Kidney epithelial cell (primary cell): Measurements from ENCODE around the gene FKBP10. TPM values are rescaled to one million over a fixed set of nuclear protein-coding genes. Genes with fewer than 3 reads are reported as not detected.

Experiments used
- DNase-seq: peaks from one replicate; pipeline ENCODE4 v3.0.0-alpha.2; 2010; ENCODE audit warnings: low read depth
- H3K27me3 ChIP-seq: 2 replicates; pipeline ENCODE4 v1.6.0; 2011; ENCODE audit warnings: low read length; ENCODE audit not compliant: control insufficient read depth, insufficient read depth
- H3K36me3 ChIP-seq: 2 replicates; pipeline ENCODE4 v1.5.1; 2011; ENCODE audit warnings: low read length; ENCODE audit not compliant: control insufficient read depth, insufficient read depth
- H3K4me3 ChIP-seq: 2 replicates; pipeline ENCODE4 v1.5.1; 2011; ENCODE audit warnings: low read depth, mild to moderate bottlenecking, control low read depth, low read length
- CTCF ChIP-seq: IDR thresholded peaks from 2 replicates; pipeline ENCODE4 v1.5.1; 2011; ENCODE audit warnings: mild to moderate bottlenecking, moderate library complexity, low read length, control low read depth, inconsistent platforms; ENCODE audit not compliant: insufficient read depth, poor library complexity, severe bottlenecking
- total RNA-seq: library from RNA; depleted of rRNA; stranded (reverse); fragments of >200 nt; gene quantifications from 2 replicates; pipeline ENCODE4 v1.2.3, GENCODE V29; 2015

The FKBP10 gene
- total RNA-seq, 1 donor from 2014 or later = 157 TPM

GRCh38 chr17:41818024-41818423 is 5.2 kb downstream of the FKBP10 start:
- Histone ChIP-seq H3K36me3 (no peaks in the 10 kb centered on the region), H3K4me3 (no peak overlapping the region), H3K27me3 (no peaks in the 10 kb centered on the region)
- no peak for DNase-seq
- no peak for TF ChIP-seq CTCF

- Histone ChIP-seq H3K27me3 (no peaks in the 10 kb centered on the region), H3K4me3 (no peak overlapping the region), H3K36me3 (no peaks in the 10 kb centered on the region)
- DNase-seq = no peak
- TF ChIP-seq CTCF = no peak
These were observed 9.0 kb downstream of the FKBP10 start for GRCh38 chr17:41821776-41822175.

GRCh38 chr17:41822216-41823140 is 9.7 kb downstream of the FKBP10 start:
- Histone ChIP-seq H3K36me3 (no peaks in the 10 kb centered on the region), H3K4me3 (no peak overlapping the region), H3K27me3 (no peaks in the 10 kb centered on the region)
- TF ChIP-seq CTCF = no peak
- no peak for DNase-seq

- Histone ChIP-seq H3K36me3 (no peaks in the 10 kb centered on the region), H3K27me3 (no peaks in the 10 kb centered on the region), H3K4me3 (no peak overlapping the region)
- no peak for DNase-seq
- TF ChIP-seq CTCF = no peak
These were observed 10.3 kb downstream of the FKBP10 start for GRCh38 chr17:41823141-41823524.

- TF ChIP-seq CTCF = no peak
- no peak for DNase-seq
- Histone ChIP-seq H3K4me3 (no peak overlapping the region), H3K27me3 (no peaks in the 10 kb centered on the region), H3K36me3 (no peaks in the 10 kb centered on the region)
These were observed 10.8 kb downstream of the FKBP10 start for GRCh38 chr17:41823580-41823979.

- H3K27me3 ChIP-seq = no peaks in the 10 kb centered on the region
- no peak for DNase-seq
- H3K4me3 ChIP-seq = no peak overlapping the region
- no peaks in the 10 kb centered on the region for H3K36me3 ChIP-seq
- no peak for TF ChIP-seq CTCF
These were observed 11.3 kb downstream of the FKBP10 start for GRCh38 chr17:41824086-41824485.
